Measurements from ENCODE around the gene AS3MT.

GRCh38 chr10:102863660-102864059, 5.6 kb upstream of the AS3MT start:
- no peak for TF ChIP-seq CTCF (conservative IDR thresholded peaks at IDR 0.05; ENCODE audit: low read depth, low read length)
- TF ChIP-seq EZH2 (IDR thresholded peaks at IDR 0.05; ENCODE audit: borderline replicate concordance, low read depth, low read length, poor library complexity, severe bottlenecking) = no peak

Data from A673 (cell line).